Eye (tissue), 1 donor: ENCODE results near the gene LTV1.
A peak's percentile ranks its signal among the peaks of the same experiment; 100 is the strongest.
"Not testable (repeated sequence)": the region's sequence is repeated elsewhere in the genome, so short reads cannot be mapped to it uniquely, and the experiment has no call there.

Experiments
- DNase-seq: peaks from one replicate; pipeline ENCODE4 v3.0.0-alpha.2; 2015

LTV1 gene

DNA sequence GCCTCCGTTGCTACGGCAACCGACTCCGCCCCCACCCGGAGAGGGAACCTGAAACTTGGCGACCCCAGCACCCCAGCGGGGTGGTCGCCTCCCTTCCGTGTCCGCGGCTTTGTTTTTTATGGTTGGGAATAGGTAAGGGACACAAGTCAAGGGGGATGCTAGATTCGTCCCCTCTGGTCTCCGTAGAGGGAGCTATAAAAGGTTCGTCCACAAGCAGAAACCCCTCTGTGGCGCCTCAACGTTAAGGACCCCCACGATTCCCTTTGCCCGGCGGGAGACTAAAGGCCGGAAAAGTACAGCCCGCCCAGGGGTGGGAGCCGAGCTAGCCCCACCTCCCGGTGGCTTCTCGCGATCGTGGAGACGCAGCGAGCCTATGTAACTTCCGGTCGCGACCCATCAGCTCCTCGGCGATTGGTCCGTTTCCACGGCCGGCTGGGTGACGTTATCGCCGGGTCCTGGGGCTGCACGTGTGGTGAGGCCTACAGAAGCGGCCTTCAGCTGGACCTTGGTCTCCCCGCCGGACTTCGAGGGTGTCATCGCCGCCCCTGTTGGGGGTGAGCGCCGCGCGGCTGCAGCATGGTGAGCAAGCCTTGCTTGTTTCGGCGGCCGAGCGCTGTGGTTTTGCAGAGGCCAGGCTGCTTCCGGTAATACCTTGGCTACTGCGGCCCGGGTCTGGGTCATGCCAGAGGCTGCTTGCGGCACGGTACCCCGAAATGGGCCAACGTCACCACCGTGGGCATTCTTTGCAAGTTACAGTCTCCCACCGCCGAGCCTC is at the start of gene LTV1:
Gene LTV1, plus strand, starts transcription at position 437 of the 775 bp plus-strand sequence. Its CDS starts 140 bp downstream, at position 577.
- DNase-seq: peak; percentile 99

GRCh38 chr6:143796551-143796950 is 46.6 kb upstream of the LTV1 start:
- not testable (repeated sequence) for DNase-seq

DNA sequence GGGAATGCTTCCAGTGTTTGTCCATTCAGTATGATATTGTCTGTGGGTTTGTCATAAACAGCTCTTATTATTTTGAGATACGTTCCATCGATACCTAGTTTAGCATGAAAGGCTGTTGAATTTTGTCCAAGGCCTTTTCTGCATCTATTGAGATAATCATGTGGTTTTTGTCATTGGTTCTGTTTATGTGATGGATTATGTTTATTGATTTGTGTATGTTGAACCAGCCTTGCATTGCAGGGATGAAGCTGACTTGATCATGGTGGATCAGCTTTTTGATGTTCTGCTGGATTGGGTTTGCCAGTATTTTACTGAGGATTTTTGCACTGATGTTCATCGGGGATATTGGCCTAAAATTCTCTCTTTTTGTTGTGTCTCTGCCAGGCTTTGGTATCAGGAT is 44.7 kb upstream of the LTV1 start:
- DNase-seq: not testable (repeated sequence)

GRCh38 chr6:143802833-143803565 is 40.1 kb upstream of the LTV1 start:
- DNase-seq: no peak

GRCh38 chr6:143803769-143804568 is 39.2 kb upstream of the LTV1 start:
- DNase-seq: no peak

DNA sequence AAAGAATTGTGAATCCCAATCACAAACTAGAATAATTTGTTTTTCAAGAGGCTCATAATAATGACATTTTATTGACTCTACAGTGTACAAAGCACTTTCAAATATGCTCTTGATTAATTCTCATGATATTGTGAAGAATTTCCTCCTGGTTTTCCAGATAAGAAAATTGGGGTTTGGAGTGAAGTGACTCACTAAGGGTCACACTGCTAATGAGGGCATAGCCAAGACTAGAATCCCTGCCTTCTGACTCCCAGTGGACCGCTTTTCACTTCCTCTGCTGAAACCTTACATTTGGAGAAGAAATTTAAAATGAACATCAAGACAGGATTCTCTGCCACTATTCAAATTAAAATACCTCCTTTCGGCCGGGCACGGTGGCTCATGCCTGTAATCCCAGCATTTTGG is 38.3 kb upstream of the LTV1 start:
- DNase-seq: no peak

- peak; percentile 8 for DNase-seq
Observed at GRCh38 chr6:143806282-143807102, 36.6 kb upstream of the LTV1 start.

DNA sequence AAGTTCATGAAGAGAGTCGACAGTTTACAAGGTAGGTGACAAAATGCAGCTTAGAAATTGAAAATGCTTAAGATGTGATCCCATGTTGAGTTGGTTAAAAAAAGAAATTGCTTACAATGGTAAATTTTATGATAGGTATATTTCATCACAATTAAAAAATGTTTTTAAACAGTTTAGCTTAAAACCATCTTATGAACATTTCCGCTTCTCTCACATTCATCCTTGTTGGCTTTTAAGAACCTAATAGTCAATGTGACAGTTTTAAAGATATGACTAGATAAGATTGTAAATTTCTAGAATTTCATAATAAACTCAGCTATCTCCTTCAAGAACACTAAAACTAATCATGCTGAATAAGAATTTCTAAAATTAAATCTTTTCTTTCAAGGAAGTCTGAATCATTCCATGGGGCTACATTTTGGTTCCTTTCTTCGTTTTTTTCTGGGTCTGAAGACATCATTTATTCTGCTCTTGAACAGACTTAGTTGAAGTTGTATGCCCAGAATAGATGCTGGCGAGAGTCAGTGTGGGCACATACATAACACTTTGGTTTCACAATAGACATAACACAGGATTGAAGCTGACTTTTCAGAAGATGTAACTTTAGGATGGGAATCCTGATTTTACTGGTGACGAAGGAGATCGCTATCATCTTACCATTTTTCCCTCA is 35.9 kb upstream of the LTV1 start:
- no peak for DNase-seq

GRCh38 chr6:143810745-143811144 is 32.4 kb upstream of the LTV1 start:
- DNase-seq: no peak

GRCh38 chr6:143811501-143812157 is 31.5 kb upstream of the LTV1 start:
- DNase-seq: no peak

GRCh38 chr6:143817621-143818020 is 25.5 kb upstream of the LTV1 start:
- no peak for DNase-seq

GRCh38 chr6:143821359-143821758 is 21.8 kb upstream of the LTV1 start:
- no peak for DNase-seq

- DNase-seq: no peak
Observed at GRCh38 chr6:143822584-143823024, 20.5 kb upstream of the LTV1 start.

GRCh38 chr6:143823548-143823947 is 19.6 kb upstream of the LTV1 start:
- no peak for DNase-seq

- no peak for DNase-seq
Observed at GRCh38 chr6:143828572-143828971, 14.6 kb upstream of the LTV1 start.

DNA sequence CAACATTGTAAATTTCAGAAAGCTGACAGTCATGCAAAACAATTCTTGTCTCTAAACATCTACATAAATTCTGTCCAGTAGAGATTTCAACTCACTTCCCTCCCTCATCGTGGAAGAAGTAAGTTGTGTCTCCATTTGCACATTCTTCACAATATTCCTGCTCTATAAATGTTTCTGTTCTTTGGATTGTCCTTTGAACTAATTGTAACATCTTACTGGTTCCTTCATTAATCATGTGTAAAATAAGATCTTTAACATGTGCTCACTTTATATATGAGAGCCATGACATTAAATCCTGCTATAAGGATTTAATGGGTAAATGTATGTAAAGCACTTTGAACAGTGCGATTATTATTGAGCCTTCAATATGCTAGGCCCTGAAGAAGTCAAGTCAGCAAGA is 7.0 kb upstream of the LTV1 start:
- no peak for DNase-seq

- DNase-seq: no peak
Observed at GRCh38 chr6:143838395-143838794, 4.7 kb upstream of the LTV1 start.

- DNase-seq: no peak
Observed at GRCh38 chr6:143839196-143839595, 3.9 kb upstream of the LTV1 start.

GRCh38 chr6:143840595-143841265 is 2.4 kb upstream of the LTV1 start:
- no peak for DNase-seq

GRCh38 chr6:143842461-143842901 is 657 bp upstream of the LTV1 start:
- DNase-seq: no peak

GRCh38 chr6:143843677-143843999 is 500 bp downstream of the LTV1 start:
- no peak for DNase-seq
